H1 (cell line): ENCODE results near the gene ACTR3C. TPM values are rescaled to one million over a fixed set of nuclear protein-coding genes. Genes with fewer than 3 reads are reported as not detected.

Experiments
- CBX8 ChIP-seq: fragments of 300-800, 300-1000 bp; sonication (generic); IDR thresholded peaks from 2 replicates; pipeline ENCODE4 v1.7.1; 2016; ENCODE audit warnings: low read depth, low read length, borderline replicate concordance
- HDAC6 ChIP-seq: IDR thresholded peaks from one replicate; pipeline ENCODE4 v1.7.1; 2012; ENCODE audit warnings: low read depth, mild to moderate bottlenecking, inconsistent platforms, low read length, moderate library complexity
- NANOG ChIP-seq: IDR thresholded peaks from 2 replicates; pipeline ENCODE4 v1.6.1; 2011; ENCODE audit warnings: low read length, low read depth, mild to moderate bottlenecking, inconsistent platforms; ENCODE audit not compliant: insufficient read depth, poor library complexity, severe bottlenecking
- SIN3A ChIP-seq, 2 experiments: IDR thresholded peaks in 1 of 2; conservative IDR thresholded peaks in 1 of 2; 2 replicates each; pipeline ENCODE4 v1.6.1; 2011 to 2012; ENCODE audit warnings: low read length in 2 of 2, improper control_type of control experiment in 1 of 2, low read depth in 1 of 2, mild to moderate bottlenecking in 1 of 2
- SUZ12 ChIP-seq: fragments of 200-600 bp; sonication (generic); IDR thresholded peaks from 2 replicates; pipeline ENCODE4 v1.6.1; 2012; ENCODE audit warnings: mild to moderate bottlenecking, inconsistent platforms, low read length, moderate library complexity, mixed read lengths
- polyA plus RNA-seq, 7 experiments: library from polyadenylated mRNA; depleted of rRNA in 3 of 7; stranded (reverse) in 5 of 7; unstranded in 2 of 7; fragments of >200 nt in 5 of 7; fragments of 200-250 nt in 2 of 7; gene quantifications; 1 replicate in 5 of 7; 2 replicates in 1 of 7; 4 replicates in 1 of 7; pipeline versions ENCODE4 v1.2.1 to v1.2.3, GENCODE V29; 2011 to 2013; ENCODE audit warnings: missing spikeins in 2 of 7, mixed read lengths in 2 of 7
- total RNA-seq: library from RNA; stranded (reverse); fragmentation: NEBNext Ultra II Directional; extraction: Animal tissue kit (Norgen Biotek cat#: 25700); gene quantifications from 2 replicates; pipeline ENCODE4 v1.2.1, GENCODE V29; 2021
- TF ChIP-seq, protein P1 (sequence below), 3 experiments: IDR thresholded peaks; 1 replicate in 2 of 3; 2 replicates in 1 of 3; pipeline versions ENCODE4 v1.5.1 to v1.6.1; 2011; ENCODE audit warnings: low read length in 3 of 3, mild to moderate bottlenecking in 3 of 3, inconsistent platforms in 2 of 3, low read depth in 1 of 3, moderate library complexity in 1 of 3; ENCODE audit not compliant: insufficient read depth in 1 of 3; ENCODE audit errors: control extremely low read depth in 1 of 3
- TF ChIP-seq, protein P2 (sequence below): fragments of 300-600 bp; sonication (generic); IDR thresholded peaks from 2 replicates; pipeline ENCODE4 v1.7.1; 2012; ENCODE audit warnings: low read length, moderate library complexity, mild to moderate bottlenecking, inconsistent platforms; ENCODE audit not compliant: insufficient replicate concordance

The ACTR3C gene
- total and polyA plus RNA-seq, 2 of the 8 experiments (the other 6 are each of a cell fraction or from before 2014, with no cell fraction given), result 1.5 TPM; not detected in 1

DNA sequence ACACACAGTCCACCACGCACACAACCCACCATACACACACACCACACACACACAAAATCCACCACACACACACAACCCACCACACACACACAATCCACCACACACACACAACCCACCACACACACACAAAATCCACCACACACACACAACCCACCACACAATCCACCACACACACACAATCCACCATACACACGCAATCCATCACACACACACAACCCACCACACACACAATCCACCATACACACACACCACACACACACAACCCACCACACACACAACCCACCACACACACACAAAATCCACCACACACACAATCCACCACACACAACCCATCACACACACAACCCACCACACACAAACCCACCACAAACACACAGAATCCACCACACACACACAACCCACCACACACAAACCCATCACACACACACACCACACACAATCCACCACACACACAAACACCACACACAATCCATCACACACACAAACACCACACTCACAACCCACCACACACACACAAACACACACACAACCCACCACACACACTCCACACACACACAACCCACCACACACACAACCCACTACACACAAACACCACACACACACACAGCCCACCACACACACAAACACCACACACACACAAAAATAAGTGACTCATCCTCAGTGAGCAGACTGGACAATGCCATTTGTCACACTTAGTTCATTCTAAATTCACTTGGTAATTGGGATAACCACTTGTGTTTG, 36.4 kb upstream of the ACTR3C start (continued):
- TF ChIP-seq HDAC6 (no peak), SUZ12 (no peak), NANOG (no peak), CBX8 (no peak), SIN3A (conservative IDR thresholded peaks at IDR 0.05 in 1 of 2, IDR thresholded peaks at IDR 0.05 in 1 of 2; ENCODE audit: low read depth in 1 of 2, low read length in 2 of 2) (no peak)
- TF ChIP-seq, protein P1, sequence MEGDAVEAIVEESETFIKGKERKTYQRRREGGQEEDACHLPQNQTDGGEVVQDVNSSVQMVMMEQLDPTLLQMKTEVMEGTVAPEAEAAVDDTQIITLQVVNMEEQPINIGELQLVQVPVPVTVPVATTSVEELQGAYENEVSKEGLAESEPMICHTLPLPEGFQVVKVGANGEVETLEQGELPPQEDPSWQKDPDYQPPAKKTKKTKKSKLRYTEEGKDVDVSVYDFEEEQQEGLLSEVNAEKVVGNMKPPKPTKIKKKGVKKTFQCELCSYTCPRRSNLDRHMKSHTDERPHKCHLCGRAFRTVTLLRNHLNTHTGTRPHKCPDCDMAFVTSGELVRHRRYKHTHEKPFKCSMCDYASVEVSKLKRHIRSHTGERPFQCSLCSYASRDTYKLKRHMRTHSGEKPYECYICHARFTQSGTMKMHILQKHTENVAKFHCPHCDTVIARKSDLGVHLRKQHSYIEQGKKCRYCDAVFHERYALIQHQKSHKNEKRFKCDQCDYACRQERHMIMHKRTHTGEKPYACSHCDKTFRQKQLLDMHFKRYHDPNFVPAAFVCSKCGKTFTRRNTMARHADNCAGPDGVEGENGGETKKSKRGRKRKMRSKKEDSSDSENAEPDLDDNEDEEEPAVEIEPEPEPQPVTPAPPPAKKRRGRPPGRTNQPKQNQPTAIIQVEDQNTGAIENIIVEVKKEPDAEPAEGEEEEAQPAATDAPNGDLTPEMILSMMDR (IDR thresholded peaks at IDR 0.05; ENCODE audit: control extremely low read depth in 1 of 3, insufficient read depth in 1 of 3, low read depth in 1 of 3, low read length in 3 of 3), result no peak
- TF ChIP-seq, protein P2, sequence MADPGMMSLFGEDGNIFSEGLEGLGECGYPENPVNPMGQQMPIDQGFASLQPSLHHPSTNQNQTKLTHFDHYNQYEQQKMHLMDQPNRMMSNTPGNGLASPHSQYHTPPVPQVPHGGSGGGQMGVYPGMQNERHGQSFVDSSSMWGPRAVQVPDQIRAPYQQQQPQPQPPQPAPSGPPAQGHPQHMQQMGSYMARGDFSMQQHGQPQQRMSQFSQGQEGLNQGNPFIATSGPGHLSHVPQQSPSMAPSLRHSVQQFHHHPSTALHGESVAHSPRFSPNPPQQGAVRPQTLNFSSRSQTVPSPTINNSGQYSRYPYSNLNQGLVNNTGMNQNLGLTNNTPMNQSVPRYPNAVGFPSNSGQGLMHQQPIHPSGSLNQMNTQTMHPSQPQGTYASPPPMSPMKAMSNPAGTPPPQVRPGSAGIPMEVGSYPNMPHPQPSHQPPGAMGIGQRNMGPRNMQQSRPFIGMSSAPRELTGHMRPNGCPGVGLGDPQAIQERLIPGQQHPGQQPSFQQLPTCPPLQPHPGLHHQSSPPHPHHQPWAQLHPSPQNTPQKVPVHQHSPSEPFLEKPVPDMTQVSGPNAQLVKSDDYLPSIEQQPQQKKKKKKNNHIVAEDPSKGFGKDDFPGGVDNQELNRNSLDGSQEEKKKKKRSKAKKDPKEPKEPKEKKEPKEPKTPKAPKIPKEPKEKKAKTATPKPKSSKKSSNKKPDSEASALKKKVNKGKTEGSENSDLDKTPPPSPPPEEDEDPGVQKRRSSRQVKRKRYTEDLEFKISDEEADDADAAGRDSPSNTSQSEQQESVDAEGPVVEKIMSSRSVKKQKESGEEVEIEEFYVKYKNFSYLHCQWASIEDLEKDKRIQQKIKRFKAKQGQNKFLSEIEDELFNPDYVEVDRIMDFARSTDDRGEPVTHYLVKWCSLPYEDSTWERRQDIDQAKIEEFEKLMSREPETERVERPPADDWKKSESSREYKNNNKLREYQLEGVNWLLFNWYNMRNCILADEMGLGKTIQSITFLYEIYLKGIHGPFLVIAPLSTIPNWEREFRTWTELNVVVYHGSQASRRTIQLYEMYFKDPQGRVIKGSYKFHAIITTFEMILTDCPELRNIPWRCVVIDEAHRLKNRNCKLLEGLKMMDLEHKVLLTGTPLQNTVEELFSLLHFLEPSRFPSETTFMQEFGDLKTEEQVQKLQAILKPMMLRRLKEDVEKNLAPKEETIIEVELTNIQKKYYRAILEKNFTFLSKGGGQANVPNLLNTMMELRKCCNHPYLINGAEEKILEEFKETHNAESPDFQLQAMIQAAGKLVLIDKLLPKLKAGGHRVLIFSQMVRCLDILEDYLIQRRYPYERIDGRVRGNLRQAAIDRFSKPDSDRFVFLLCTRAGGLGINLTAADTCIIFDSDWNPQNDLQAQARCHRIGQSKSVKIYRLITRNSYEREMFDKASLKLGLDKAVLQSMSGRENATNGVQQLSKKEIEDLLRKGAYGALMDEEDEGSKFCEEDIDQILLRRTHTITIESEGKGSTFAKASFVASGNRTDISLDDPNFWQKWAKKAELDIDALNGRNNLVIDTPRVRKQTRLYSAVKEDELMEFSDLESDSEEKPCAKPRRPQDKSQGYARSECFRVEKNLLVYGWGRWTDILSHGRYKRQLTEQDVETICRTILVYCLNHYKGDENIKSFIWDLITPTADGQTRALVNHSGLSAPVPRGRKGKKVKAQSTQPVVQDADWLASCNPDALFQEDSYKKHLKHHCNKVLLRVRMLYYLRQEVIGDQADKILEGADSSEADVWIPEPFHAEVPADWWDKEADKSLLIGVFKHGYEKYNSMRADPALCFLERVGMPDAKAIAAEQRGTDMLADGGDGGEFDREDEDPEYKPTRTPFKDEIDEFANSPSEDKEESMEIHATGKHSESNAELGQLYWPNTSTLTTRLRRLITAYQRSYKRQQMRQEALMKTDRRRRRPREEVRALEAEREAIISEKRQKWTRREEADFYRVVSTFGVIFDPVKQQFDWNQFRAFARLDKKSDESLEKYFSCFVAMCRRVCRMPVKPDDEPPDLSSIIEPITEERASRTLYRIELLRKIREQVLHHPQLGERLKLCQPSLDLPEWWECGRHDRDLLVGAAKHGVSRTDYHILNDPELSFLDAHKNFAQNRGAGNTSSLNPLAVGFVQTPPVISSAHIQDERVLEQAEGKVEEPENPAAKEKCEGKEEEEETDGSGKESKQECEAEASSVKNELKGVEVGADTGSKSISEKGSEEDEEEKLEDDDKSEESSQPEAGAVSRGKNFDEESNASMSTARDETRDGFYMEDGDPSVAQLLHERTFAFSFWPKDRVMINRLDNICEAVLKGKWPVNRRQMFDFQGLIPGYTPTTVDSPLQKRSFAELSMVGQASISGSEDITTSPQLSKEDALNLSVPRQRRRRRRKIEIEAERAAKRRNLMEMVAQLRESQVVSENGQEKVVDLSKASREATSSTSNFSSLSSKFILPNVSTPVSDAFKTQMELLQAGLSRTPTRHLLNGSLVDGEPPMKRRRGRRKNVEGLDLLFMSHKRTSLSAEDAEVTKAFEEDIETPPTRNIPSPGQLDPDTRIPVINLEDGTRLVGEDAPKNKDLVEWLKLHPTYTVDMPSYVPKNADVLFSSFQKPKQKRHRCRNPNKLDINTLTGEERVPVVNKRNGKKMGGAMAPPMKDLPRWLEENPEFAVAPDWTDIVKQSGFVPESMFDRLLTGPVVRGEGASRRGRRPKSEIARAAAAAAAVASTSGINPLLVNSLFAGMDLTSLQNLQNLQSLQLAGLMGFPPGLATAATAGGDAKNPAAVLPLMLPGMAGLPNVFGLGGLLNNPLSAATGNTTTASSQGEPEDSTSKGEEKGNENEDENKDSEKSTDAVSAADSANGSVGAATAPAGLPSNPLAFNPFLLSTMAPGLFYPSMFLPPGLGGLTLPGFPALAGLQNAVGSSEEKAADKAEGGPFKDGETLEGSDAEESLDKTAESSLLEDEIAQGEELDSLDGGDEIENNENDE, result no peak
